K562 (cell line): Measurements from ENCODE around the gene NME7. TPM values are rescaled to one million over a fixed set of nuclear protein-coding genes. Genes with fewer than 3 reads are reported as not detected.

Experiments used
- ATAC-seq: fragments of 200-7000 bp; cut with Tn5 transposase; 3 replicates; pipeline ENCODE4 v1.9.1; 2020; ENCODE audit warnings: moderate library complexity
- BruUV-seq: library from RNA; stranded (reverse); fragments of 400-500 nt; replicated peaks from 2 replicates; lab custom pipeline; 2021; lab: Mats Ljungman, UMichigan
- CTCF ChIA-PET: fragments of 300-600 bp; formaldehyde crosslinking; extraction: SDS; loops from one replicate; lab custom pipeline; 2021; ENCODE audit warnings: low intra/inter-chr PET ratio; lab: Yijun Ruan, JAX
- POLR2A ChIA-PET: fragments of 300-600, 350-650 bp; sonication (Branson Sonifier 250); formaldehyde crosslinking; extraction: SDS; loops from one replicate; lab custom pipeline; 2021; ENCODE audit warnings: antibody characterized with exemption, inconsistent platforms; lab: Yijun Ruan, JAX
- DNase-seq, 4 experiments: peaks; one replicate each; pipeline versions ENCODE4 v3.0.0 to v3.0.0-alpha.2; 2011 to 2018; ENCODE audit warnings: low spot score in 3 of 4, mixed read lengths in 3 of 4; ENCODE audit errors: extremely low read depth in 1 of 4
- FAIRE-seq: peaks from 2 replicates; lab custom pipeline; 2011; peaks lifted over from hg19 to GRCh38; lab: Jason Lieb, UNC
- H2AFZ ChIP-seq: 2 replicates; pipeline ENCODE4 v1.6.0; 2011; ENCODE audit warnings: low read depth, low read length, control low read depth, inconsistent platforms
- H3K27ac ChIP-seq: fragments of 200-600 bp; 3 replicates; pipeline ENCODE4 v1.8.0; 2011; ENCODE audit warnings: low read depth, mild to moderate bottlenecking, control low read depth, inconsistent platforms, low read length, moderate library complexity, mixed read lengths; ENCODE audit errors: extremely low read depth
- H3K27me3 ChIP-seq, 2 experiments: fragments of 300-600 bp in 1 of 2; 2 replicates in 1 of 2; 3 replicates in 1 of 2; pipeline versions ENCODE4 v1.6.0 to v1.8.0; 2011; ENCODE audit warnings: inconsistent platforms in 2 of 2, low read length in 2 of 2, mild to moderate bottlenecking in 1 of 2, mixed read lengths in 1 of 2, moderate library complexity in 1 of 2; ENCODE audit not compliant: control insufficient read depth in 2 of 2, insufficient read depth in 2 of 2
- H3K36me3 ChIP-seq: fragments of 300-600 bp; 3 replicates; pipeline ENCODE4 v1.8.0; 2011; ENCODE audit warnings: mild to moderate bottlenecking, low read length, inconsistent platforms; ENCODE audit not compliant: control insufficient read depth, insufficient read depth
- H3K4me1 ChIP-seq, 2 experiments: fragments of 200-600 bp in 1 of 2; replicated peaks in 1 of 2; 2 replicates in 1 of 2; 3 replicates in 1 of 2; pipeline versions ENCODE4 v1.5.1 to v1.8.0; 2011; ENCODE audit warnings: inconsistent platforms in 2 of 2, low read length in 2 of 2, mild to moderate bottlenecking in 1 of 2, mixed read lengths in 1 of 2, moderate library complexity in 1 of 2; ENCODE audit not compliant: control insufficient read depth in 2 of 2, insufficient read depth in 2 of 2
- H3K4me2 ChIP-seq: 2 replicates; pipeline ENCODE4 v1.6.1; 2011; ENCODE audit warnings: low read length, control low read depth, inconsistent platforms, mixed read lengths; ENCODE audit not compliant: insufficient read depth
- H3K4me3 ChIP-seq: fragments of 200-600 bp; sonication (generic), shearing (Covaris generic); 2 replicates; pipeline ENCODE4 v1.5.1; 2016; ENCODE audit warnings: control low read depth, inconsistent platforms
- H3K79me2 ChIP-seq: fragments of 200-600 bp; 3 replicates; pipeline ENCODE4 v1.8.0; 2011; ENCODE audit warnings: low read length, inconsistent platforms; ENCODE audit not compliant: control insufficient read depth, insufficient read depth
- H3K9ac ChIP-seq, 2 experiments: 2 replicates each; pipeline versions ENCODE4 v1.6.0 to v1.6.1; 2011; ENCODE audit warnings: low read depth in 2 of 2, low read length in 2 of 2, control low read depth in 1 of 2, inconsistent platforms in 1 of 2, mild to moderate bottlenecking in 1 of 2, mixed read lengths in 1 of 2; ENCODE audit not compliant: insufficient read depth in 1 of 2
- H3K9me1 ChIP-seq: one replicate; pipeline ENCODE4 v1.6.0; 2011; ENCODE audit warnings: inconsistent platforms, mild to moderate bottlenecking, low read length, moderate library complexity; ENCODE audit not compliant: control insufficient read depth, insufficient read depth
- H3K9me3 ChIP-seq: replicated peaks from 2 replicates; pipeline ENCODE4 v1.5.1; 2011; ENCODE audit warnings: low read depth, low read length, inconsistent platforms; ENCODE audit not compliant: control insufficient read depth, insufficient read depth
- H4K20me1 ChIP-seq: replicated peaks from 2 replicates; pipeline ENCODE4 v1.6.1; 2011; ENCODE audit warnings: low read length, inconsistent platforms, mixed read lengths; ENCODE audit not compliant: control insufficient read depth, insufficient read depth
- COPS2 ChIP-seq: fragments of 450-650 bp; conservative IDR thresholded peaks from 2 replicates; pipeline ENCODE4 v1.6.1; 2016; ENCODE audit warnings: mild to moderate bottlenecking, moderate library complexity
- CREM ChIP-seq: IDR thresholded peaks from 2 replicates; pipeline ENCODE4 v1.6.1; 2014; ENCODE audit warnings: antibody characterized with exemption, low read depth
- FOXA1 ChIP-seq: fragments of 450-650 bp; IDR thresholded peaks from 2 replicates; pipeline ENCODE4 v1.6.1; 2016; ENCODE audit warnings: mild to moderate bottlenecking, borderline replicate concordance
- HNRNPH1 ChIP-seq: fragments of 200-400 bp; formaldehyde crosslinking; optimal IDR thresholded peaks from 2 replicates; pipeline ENCODE3; 2017; ENCODE audit warnings: low read depth, mild to moderate bottlenecking, low read length, moderate library complexity
- HNRNPK ChIP-seq: fragments of 200-400 bp; formaldehyde crosslinking; IDR thresholded peaks from one replicate; pipeline ENCODE4 v1.6.1; 2018; ENCODE audit warnings: mild to moderate bottlenecking, low read depth, low read length; ENCODE audit not compliant: poor library complexity, severe bottlenecking
- PCBP2 ChIP-seq: fragments of 200-400 bp; formaldehyde crosslinking; IDR thresholded peaks from 2 replicates; pipeline ENCODE4 v1.6.1; 2018; ENCODE audit warnings: low read length, low read depth, mild to moderate bottlenecking, moderate library complexity; ENCODE audit not compliant: poor library complexity, severe bottlenecking
- TCF3 ChIP-seq: sonication (generic); formaldehyde crosslinking; IDR thresholded peaks from 2 replicates; pipeline ENCODE4 v1.4.0; 2020; ENCODE audit warnings: mild to moderate bottlenecking, missing genetic modification reagents
- TEAD4 ChIP-seq, 2 experiments: sonication (generic) in 1 of 2; formaldehyde crosslinking in 1 of 2; IDR thresholded peaks; 2 replicates each; pipeline versions ENCODE4 v1.6.1 to v1.8.0; 2012 to 2022; ENCODE audit warnings: borderline replicate concordance in 1 of 2, inconsistent platforms in 1 of 2, low read length in 1 of 2, mild to moderate bottlenecking in 1 of 2, missing genetic modification reagents in 1 of 2
- ZNF644 ChIP-seq: fragments of 200-800 bp; sonication (Bioruptor generic); IDR thresholded peaks from 2 replicates; pipeline ENCODE4 v1.6.1; 2016; ENCODE audit warnings: low read depth, missing genetic modification characterization, missing compliant biosample characterization
- WGBS: fragments of 100-300 bp; shearing (Covaris generic); methylation state at CpG from one replicate; pipeline ENCODE4 v1.1.6; 2016; ENCODE audit warnings: low coverage, mixed read lengths; ENCODE audit not compliant: insufficient coverage; ENCODE audit errors: missing lambda C conversion rate; 5-methylcytosine and 5-hydroxymethylcytosine counted together
- in situ Hi-C: fragments of 300-500 bp; cut with MboI; formaldehyde crosslinking; loops from 4 replicates; pipeline ENCODE4 v1.15.0; 2018; ENCODE audit warnings: inconsistent platforms, mixed read lengths
- intact Hi-C: fragments of 100-400 bp; cut with micrococcal nuclease; formaldehyde crosslinking; loops from 2 replicates; pipeline ENCODE4 v1.14.2; 2022
- polyA plus RNA-seq, 8 experiments: library from polyadenylated mRNA; depleted of rRNA in 4 of 8; stranded (reverse) in 5 of 8; unstranded in 3 of 8; fragments of >200 nt; fragmentation: Nextera tagmentation in 2 of 8; fragmentation: Illumina TruSeq in 1 of 8; extraction: Ambion mirVana in 2 of 8; extraction: Trizol in 1 of 8; gene quantifications; 2 replicates each; pipeline versions ENCODE4 v1.2.1 to v1.2.3, GENCODE V29; 2011 to 2014; ENCODE audit warnings: inconsistent platforms in 1 of 8, missing spikeins in 1 of 8
- total RNA-seq, 7 experiments: library from RNA; depleted of rRNA in 6 of 7; stranded (reverse); fragments of >200 nt in 6 of 7; fragmentation: Illumina TruSeq in 2 of 7; extraction: Trizol in 2 of 7; gene quantifications; 2 replicates each; pipeline versions ENCODE4 v1.2.1 to v1.2.3, GENCODE V29; 2011 to 2021; ENCODE audit warnings: low replicate concordance in 1 of 7
- TF ChIP-seq, protein P1 (sequence below): sonication (generic); formaldehyde crosslinking; IDR thresholded peaks from 2 replicates; pipeline ENCODE4 v1.8.0; 2022; ENCODE audit warnings: mild to moderate bottlenecking, missing genetic modification reagents
- TF ChIP-seq, protein P2 (sequence below), 2 experiments: fragments of 450-650 bp in 1 of 2; sonication (generic) in 1 of 2; formaldehyde crosslinking in 1 of 2; IDR thresholded peaks in 1 of 2; conservative IDR thresholded peaks in 1 of 2; 2 replicates each; pipeline versions ENCODE4 v1.6.1 to v1.8.1; 2016 to 2023; ENCODE audit warnings: mild to moderate bottlenecking in 2 of 2, moderate library complexity in 2 of 2, inconsistent platforms in 1 of 2, missing genetic modification reagents in 1 of 2
- TF ChIP-seq, protein P3 (sequence below): sonication (generic); formaldehyde crosslinking; IDR thresholded peaks from 2 replicates; pipeline ENCODE4 v1.9.0; 2022; ENCODE audit warnings: mild to moderate bottlenecking, missing genetic modification reagents
- TF ChIP-seq, protein P4 (sequence below): fragments of 450-650 bp; formaldehyde crosslinking; IDR thresholded peaks from 2 replicates; pipeline ENCODE4 v1.4.0; 2020; ENCODE audit warnings: mild to moderate bottlenecking, moderate library complexity

NME7 gene
- total and polyA plus RNA-seq, 9 of the 15 experiments (the other 6 are each of a cell fraction or from before 2014, with no cell fraction given), result 7.9 to 43.2 (median 23.9) TPM

DNA sequence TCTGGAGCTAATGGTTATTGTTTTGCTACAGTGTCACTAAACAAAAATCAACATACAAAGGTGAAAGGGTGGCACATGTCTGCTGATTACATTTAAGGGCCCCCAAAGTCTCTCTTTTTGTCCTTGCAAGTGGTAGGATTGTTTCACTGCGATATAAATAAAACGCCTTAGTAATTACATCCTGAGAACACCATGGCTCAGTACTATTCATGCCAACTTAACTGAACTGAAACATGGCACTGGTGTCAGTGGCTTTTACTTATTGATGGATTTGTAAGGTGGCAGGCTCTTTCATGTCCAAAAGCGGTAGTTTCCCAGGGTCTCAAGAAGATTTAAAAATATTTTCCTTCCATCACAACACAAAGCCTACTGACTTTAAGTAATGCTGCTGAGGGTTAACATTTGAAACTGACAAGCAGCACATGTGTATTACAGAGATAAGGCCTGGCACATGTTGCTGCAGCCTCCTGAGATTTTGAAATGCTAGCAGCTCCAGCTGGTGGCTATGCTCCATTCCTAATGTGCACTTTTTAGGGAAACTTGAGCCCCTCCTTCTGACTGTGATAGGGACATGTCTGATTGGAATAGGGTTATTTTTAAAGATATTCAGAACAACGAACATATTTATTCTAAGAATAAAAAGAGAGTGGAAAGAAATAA is 174.3 kb downstream of the NME7 start (continued):
- TF ChIP-seq, protein P1, sequence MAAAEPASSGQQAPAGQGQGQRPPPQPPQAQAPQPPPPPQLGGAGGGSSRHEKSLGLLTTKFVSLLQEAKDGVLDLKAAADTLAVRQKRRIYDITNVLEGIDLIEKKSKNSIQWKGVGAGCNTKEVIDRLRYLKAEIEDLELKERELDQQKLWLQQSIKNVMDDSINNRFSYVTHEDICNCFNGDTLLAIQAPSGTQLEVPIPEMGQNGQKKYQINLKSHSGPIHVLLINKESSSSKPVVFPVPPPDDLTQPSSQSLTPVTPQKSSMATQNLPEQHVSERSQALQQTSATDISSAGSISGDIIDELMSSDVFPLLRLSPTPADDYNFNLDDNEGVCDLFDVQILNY (CRISPR knock-in tag), result no peak
- peak; percentile 92 for TF ChIP-seq TEAD4 (IDR thresholded peaks at IDR 0.05; ENCODE audit: low read length)
- TF ChIP-seq TEAD4 (CRISPR knock-in tag; IDR thresholded peaks at IDR 0.05; ENCODE audit: borderline replicate concordance), result no peak
- TF ChIP-seq, protein P2, sequence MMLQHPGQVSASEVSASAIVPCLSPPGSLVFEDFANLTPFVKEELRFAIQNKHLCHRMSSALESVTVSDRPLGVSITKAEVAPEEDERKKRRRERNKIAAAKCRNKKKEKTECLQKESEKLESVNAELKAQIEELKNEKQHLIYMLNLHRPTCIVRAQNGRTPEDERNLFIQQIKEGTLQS (IDR thresholded peaks at IDR 0.05), result no peak
- TF ChIP-seq, protein P2 (CRISPR knock-in tag; conservative IDR thresholded peaks at IDR 0.05), result no peak
- TF ChIP-seq COPS2, result no peak
- TF ChIP-seq, protein P3, sequence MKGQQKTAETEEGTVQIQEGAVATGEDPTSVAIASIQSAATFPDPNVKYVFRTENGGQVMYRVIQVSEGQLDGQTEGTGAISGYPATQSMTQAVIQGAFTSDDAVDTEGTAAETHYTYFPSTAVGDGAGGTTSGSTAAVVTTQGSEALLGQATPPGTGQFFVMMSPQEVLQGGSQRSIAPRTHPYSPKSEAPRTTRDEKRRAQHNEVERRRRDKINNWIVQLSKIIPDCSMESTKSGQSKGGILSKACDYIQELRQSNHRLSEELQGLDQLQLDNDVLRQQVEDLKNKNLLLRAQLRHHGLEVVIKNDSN (CRISPR knock-in tag), result no peak
- no peak for TF ChIP-seq CREM

DNA sequence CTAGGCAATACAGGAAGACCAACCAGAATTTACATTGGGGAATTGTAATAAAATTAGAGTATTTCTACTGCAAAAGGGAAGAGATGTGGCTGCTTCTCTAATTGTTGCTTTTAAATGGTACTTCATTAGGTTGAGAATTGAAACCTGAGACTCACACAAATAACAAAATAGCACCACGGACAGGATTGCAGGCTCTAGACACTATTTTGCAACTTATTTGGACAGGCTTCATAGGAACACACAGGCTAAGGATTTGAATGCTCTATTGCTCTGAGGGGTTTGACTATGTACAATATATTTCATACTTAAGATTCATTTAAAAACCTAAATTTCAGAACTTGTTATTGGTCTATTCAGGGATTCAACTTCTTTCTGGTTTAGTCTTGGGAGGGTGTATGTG is 181.5 kb downstream of the NME7 start:
- no peaks in the 10 kb centered on the region for H3K9me3 ChIP-seq
- WGBS, result 0% methylated on average over 1 of the region's 1 CpG
- no peaks in the 10 kb centered on the region for H3K27me3 ChIP-seq
- intact Hi-C loops (no loop called here), in situ Hi-C loops (no loop called here)
- FAIRE-seq (no peak), ATAC-seq (no peak), DNase-seq (no peak)
- H3K27ac ChIP-seq, result no peak overlapping the region
- H3K79me2 ChIP-seq, result no peaks in the 10 kb centered on the region
- no peak overlapping the region for H3K4me3 ChIP-seq
- H3K4me1 ChIP-seq, result no peaks in the 10 kb centered on the region
- no peak overlapping the region for H3K4me2 ChIP-seq
- no peak overlapping the region for H3K9ac ChIP-seq
- H3K9me1 ChIP-seq, result no peaks in the 10 kb centered on the region
- ChIA-PET POLR2A (interaction anchor here (1.0 kb wide), 1 partner anchor 25 kb away, joined by 3 read pairs; no protein-coding TSS in a partner anchor), CTCF (no interaction called here)
- no peak overlapping the region for H2AFZ ChIP-seq
- H3K36me3 ChIP-seq, result no peaks in the 10 kb centered on the region
- H4K20me1 ChIP-seq, result no peaks in the 10 kb centered on the region
- BruUV-seq, result no TSS peak
- no peak for TF ChIP-seq PCBP2
- TF ChIP-seq HNRNPH1, result no peak
- TF ChIP-seq, protein P4, sequence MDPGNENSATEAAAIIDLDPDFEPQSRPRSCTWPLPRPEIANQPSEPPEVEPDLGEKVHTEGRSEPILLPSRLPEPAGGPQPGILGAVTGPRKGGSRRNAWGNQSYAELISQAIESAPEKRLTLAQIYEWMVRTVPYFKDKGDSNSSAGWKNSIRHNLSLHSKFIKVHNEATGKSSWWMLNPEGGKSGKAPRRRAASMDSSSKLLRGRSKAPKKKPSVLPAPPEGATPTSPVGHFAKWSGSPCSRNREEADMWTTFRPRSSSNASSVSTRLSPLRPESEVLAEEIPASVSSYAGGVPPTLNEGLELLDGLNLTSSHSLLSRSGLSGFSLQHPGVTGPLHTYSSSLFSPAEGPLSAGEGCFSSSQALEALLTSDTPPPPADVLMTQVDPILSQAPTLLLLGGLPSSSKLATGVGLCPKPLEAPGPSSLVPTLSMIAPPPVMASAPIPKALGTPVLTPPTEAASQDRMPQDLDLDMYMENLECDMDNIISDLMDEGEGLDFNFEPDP (CRISPR knock-in tag), result no peak
- no peak for TF ChIP-seq FOXA1
- no peak for TF ChIP-seq ZNF644 (tag)
- no peak for TF ChIP-seq TCF3
- no peak for TF ChIP-seq HNRNPK
